Activated CD4-positive, alpha-beta T cell treated with anti-CD3 and anti-CD28 coated beads, Interleukin-2, Interleukin-6, amounts not matched to agents 100 ng/mL and 50 ng/mL, durations not matched to agents 16 hours and 8 hours (primary cell): ENCODE results near the gene ECD.

Experiments
- DNase-seq: peaks from one replicate; pipeline ENCODE4 v3.0.0-alpha.2; 2020

Gene ECD

DNA sequence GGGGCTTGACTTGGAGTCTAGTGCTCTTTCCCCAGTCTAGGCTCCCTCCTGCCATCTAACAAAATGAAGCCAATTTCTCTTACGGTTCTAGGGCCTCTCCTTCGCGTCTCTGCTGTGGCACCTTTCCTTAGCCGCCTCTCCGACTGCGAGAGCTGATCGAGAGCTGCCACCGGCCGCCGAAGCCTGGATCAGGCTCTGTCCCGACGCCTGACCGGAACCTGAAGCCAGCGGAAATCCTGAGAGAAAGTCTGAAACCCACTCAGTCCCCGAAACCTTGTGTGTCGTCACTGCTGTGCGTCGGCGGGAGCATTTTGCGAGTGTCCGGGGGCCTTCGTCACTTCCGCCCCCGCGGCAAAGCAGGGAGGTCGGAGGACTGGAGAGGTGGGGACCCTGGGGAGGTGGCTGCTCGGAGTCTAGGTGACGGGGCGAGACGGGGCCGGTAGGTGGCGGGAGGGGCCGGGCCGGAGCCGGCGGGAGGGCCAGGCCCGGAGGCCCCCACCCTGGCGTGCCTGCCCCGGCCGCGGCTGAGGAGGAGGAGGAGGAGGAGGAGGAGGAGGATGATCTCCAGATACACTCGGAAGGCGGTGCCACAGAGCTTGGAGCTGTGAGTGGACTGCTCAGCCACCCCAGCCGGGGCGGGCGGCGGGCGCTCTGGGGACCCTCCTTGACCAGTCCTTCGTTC lies at the start of gene ECD, which contains the start of gene FAM149B1:
Gene ECD (minus strand): TSS at position 226 of the 682 bp plus-strand sequence. CDS start 4,071 bp downstream, outside the sequence.
Gene FAM149B1 (plus strand): TSS at position 337 of the 682 bp plus-strand sequence. CDS start 221 bp downstream, at position 558.
- peak; percentile 95 for DNase-seq

DNA sequence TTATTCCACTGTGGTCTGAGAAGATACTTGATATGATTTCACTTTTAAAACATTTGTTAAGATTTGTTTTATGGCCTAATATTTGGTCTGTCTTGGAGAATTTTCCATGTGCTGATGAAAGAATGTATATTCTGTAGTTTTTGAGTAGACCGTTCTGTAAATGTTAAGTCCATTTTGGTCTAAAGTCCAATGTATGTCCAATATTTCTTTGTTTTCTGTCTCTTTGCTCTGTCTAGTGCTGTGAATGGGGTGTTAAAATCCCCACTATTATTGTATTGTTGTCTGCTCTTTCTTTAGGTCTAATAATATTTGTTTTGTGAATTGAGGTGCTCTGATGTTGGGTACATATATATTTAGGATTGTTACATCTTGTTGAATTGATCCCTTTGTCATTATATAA lies 47.9 kb upstream of the ECD start:
- no peak for DNase-seq

DNA sequence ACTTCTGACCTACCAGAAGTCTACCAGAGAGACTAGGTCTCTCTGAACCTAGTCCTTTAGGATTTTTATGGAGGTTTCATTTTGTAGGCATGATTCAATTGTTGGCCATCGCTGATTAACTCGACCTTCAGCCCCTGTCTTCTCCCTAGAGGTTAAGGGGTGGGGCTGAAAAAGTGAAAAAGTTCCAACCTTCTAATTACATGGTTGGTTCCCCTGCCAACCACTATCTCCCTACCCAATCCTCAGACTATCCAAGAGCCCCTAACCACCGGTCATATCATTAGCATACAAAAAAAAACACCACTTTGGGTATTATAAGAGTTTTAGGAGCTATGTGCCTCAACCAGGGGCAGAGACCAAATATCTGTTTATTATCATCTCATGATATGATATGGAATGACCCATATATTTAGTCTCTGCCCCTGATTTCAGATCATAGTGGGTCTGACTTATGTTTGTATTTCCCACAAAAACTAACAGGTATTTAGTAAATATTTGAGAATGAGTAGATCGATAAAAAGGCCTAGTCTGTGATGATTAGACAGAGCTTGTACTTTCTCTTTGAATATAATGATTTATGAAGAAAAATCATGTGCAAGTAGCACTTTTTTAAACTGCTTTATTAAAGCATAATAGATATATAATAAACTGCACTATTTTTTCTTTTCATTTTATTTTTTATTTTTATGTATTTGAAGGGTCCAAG lies 43.5 kb upstream of the ECD start:
- DNase-seq: no peak

DNA sequence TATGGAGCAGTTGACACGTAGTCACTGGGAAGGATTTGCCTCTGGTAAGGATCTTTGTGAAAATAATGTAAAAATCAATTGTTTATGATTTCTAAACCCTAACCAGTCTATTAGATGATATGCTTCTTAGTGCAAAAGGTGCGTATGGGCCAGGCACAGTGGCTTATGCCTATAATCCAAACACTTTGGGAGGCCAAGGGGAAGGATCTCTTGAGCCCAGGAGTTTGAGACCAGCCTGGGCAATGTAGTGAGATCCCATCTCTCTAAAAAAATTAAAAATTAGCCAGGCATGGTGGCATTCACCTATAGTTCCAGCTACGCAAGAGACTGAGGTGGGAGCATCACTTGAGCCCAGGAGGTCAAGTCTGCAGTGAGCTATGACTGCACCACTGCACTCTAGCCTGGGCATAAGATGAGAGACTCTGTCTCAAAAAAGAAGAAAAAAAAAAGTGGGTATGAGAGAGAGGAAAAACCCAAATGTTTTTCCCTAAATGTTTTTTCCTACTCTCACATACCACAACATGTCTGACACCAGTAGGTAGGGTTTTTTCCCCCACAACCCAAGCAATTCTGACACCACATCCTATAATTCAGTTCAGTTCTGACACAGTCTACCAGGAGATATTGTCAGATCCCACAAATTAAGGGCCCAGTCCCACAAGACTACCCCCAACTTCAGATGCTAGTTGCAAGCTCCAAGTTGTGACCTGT lies 42.7 kb upstream of the ECD start:
- no peak for DNase-seq

DNA sequence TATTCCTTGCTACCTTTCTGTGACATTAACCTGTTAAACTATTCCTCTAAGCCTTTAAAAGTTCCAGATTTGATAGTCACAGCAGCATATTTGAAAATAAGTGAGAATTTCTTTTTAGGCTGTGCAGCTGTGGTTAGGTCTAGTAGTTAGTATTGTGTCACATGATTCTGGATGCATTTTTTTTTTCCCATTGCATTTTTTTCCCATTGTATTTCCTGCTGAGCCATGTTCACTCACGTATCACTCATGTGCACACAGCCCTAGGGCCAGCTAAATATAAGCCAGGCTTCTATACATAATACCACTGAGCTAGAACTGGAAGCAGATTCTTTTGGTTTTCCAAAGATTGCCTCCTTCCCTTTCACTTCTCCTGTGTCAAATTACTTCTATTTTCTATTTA lies 41.9 kb upstream of the ECD start:
- no peak for DNase-seq

DNA sequence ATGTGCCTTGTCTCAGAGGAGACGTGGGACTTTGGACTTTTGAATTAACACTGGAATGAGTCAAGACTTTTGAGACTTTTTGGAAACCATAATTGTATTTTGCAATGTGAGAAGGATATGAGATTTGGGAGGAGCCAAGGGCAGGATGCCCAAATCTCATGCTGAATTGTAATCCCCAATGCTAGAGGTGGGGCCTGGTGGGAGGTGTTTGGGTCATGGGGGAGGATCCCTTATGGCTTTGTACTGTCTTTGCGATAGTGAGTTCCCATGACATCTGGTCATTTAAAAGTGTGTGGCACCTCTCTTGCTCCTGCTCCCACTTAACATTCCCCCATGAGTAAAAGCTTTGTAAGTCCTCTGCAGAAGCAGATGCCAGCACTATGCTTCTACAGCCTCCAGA lies 40.1 kb upstream of the ECD start:
- no peak for DNase-seq

DNA sequence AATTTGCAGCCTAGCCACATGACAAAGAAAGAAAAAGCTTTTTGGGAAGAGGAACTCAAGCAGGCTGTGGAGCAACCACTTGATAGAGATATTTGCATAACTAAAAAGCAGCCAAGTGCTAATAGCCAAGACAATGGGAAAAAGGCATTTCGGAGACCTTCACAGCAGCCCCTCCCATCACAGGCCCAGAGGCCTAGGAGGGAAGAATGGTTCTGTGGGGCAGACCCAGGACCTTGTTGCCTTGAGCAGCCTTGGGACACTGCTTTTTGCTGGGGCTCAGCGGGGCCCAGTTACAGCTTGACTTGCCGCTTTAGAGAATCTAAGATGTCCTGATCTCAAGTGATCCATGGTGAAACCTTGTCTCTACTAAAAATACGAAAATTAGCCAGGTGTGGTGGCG lies 38.6 kb upstream of the ECD start:
- DNase-seq: no peak

DNA sequence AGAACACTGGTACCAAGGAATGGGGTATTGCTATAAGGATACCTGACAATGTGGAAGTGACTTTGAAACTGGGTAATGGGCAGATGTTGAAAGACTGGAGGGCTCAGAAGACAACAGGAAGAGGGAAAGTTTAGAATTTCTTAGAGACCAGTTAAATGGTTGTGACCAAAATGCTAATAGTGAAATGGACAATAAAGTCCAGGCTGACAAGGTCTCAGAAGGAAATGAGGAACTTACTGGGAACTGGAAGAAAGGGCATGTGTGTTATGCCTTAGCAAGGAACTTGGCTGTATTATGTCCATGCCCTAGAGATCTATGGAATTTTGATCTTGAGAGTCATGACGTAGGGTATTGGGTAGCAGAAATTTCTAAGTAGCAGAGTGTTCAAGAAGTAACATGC lies 38.1 kb upstream of the ECD start:
- DNase-seq: no peak

DNA sequence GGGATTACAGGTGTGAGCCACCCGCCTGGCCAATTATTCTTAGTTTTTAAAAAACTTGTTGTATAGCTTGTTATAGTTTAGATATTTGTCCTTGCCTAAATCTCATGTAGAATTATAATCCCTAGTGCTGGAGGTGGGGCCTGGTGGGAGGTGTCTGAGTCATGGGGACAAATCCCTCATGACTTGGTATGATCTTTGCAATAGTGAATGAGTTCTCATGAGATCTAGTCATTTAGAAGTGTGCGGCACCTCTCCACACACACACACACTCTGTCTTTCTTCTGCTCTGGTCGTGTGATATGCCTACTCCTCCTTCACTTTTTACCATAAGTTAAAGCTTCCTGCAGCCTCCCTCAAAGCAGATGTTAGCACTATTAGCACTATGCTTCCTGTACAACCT lies 37.3 kb upstream of the ECD start:
- no peak for DNase-seq

DNA sequence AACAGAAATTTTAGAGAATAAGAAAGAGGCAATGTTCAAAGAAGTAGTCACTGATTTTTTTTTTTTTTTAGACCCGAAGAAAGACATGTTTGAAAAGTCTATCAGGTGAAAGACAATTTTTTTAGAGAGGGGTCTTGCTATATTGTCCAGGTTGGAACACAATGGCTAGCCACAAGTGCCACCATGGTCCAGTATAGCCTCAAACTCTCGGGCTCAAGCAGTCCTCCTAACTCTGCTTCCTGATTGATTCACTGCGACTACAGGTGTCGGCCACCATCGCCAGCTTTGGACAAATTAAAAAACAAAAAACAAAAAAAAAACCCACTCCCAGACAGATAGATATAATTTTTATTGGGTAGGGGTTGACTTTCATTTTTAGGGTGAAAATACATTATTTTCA lies 22.4 kb upstream of the ECD start:
- DNase-seq: no peak

DNA sequence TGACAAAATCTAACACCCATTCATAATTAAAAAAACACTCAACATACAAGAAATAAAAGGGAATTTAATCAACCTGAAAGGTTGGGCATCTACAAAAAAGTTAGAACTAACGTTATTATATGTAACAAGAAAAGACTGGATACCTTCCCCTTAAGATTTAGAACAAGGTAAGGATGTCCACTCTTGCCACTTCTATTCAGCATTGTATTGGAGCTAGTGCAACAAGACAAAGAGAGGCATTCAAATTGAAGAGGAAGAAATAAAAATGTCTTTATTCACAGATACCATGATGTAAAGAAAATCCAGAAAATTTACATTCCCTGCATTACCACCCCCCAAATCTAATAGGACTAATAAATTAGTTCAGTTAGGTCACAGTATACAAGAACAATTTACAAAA lies 18.5 kb upstream of the ECD start:
- no peak for DNase-seq

DNA sequence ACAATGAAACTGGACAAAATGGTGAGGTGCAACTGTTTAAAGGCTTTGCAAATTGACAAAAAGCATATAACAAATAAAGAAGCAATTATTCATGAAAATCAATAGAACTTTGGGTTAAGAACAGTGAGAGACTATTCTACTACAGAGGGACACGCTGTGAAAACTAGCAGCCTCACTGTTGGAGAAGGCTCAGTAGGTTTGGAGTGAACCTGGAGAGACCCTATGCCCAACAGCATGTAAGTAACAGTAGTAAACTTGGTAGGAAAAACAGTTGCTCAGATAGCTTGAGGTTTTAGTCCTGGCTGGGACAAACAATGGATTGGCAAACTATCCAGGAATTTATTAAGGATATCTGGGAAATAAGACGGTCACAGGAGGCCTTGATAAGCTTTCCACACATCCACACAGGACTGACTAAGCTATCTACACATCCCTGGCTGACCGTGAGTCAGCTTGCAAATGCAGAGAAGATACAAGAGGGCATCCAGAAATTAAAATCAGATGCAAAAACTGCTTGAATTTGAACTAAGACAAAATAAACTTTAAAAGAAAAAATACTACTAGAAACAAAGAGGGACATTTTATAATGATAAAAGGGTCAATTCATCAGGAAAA lies 16.0 kb upstream of the ECD start:
- no peak for DNase-seq

DNA sequence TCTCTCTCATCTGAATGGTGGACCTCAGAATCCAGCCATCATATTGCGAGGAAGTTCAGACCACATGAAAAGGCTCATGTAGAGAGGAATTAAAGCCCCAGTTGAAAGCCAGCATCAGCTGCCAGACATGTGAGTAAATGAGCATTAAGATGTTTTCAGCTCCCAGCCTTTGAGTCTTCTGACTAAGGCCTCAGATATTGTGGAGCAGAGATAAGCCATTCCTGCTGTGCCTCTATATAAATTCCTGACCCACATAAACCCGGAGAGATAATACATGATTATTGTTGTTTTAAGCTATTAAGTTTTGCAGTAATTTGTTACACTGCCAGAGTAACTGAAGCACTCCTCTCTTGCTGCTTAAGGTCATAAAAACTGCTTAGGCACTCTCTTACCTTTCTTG lies 14.8 kb upstream of the ECD start:
- no peak for DNase-seq

DNA sequence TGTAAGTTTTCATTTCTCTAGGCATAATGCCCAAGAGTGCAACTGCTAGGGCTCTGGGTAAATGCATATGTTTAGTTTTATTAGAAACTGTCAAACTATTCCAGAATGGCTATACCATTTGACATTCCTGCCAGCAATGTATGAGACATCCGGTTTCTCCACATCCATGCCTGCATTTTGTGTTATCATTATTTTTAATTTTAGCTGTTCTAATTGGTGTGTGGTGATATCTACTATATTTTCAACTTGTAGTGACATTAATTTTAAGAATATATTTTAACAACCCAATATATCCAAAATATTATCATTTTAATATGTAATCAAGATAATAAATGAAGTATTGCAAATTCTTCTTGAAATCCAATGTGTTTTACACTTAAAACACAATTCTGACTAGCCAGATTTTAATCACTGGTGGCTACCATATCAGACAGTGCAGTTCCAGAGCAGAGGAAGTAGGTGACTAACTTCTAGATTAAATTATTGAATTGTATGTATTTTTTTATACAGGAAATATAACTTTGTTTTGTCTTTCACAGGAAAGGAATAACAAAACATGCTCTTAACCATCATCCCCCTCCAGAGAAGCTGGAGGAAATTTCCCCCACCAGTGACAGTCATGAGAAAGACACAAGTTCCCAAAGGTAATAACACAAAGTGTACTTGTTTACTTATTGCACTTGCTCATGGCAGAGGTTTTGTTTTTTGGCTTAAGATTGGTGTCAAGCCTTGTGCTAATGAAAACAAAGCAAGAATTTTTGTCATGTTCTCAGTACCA lies 6.5 kb upstream of the ECD start:
- DNase-seq: no peak

DNA sequence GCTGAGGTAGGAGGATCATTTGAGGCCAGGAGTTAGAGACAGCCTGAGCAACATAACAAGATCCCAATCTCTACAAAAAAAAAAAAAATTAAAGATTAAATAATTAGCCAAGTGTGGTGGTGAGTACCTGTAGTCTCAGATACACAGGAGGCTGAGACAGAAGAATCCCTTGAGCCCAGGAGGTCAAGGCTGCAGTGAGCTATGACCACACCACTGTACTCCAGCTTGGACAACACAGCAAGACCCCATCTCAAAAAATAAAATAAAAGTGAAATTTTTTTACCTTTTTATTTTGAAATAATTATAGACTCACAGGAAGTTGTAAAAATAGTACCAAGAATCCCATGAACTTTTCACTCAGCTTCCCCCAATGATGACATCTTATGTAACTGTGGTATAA lies 5.1 kb upstream of the ECD start:
- no peak for DNase-seq

DNA sequence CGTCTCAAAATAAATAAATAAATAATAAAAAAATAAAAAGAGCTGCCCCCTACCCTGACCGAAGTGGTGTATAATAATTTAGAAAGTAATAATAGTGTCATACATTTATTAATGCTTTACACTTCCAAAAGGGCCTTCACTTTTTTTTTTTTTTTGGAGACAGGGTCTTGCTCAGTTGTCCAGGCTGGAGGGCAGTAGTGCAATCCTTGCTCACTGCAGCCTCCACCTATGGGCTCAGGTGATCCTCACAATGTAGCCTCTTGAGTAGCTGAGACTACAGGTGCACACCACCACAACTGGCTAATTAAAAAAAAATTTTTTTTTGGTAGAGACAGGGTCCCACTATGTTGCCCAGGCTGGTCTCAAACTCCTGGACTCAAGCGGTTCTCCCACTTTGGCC lies 1.5 kb upstream of the ECD start:
- DNase-seq: no peak

DNA sequence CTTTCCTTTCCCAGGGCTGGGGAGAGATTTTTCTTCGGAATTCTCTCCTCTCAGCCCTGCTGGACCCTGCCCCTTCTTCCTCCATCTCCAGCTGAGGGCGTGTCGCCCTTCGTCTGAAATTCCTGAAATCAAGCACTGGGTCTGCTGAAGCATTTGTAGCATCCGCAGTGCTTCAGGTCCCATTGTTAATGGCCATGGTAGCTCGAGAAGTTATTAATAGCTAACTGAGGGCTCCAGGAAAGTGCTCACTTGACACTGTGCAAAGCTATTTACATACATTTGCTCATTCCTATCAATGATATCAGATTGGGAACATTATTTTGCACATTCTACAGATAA lies 626 bp upstream of the ECD start:
- DNase-seq: no peak

DNA sequence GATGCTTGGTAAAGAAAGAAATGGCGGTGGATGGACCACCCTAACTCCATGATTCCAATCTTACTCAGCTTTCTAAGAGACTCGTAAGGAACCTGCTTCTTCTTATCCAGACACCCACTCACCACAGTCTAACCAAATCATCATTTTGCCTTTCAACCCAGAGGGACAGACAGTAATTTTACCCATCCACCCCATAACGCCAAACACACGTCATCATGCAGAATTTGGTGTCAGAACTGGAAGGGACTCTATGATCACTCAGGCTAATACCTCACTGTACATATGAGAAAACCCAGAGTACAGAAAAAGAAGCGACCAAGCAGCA lies 388 bp downstream of the ECD start:
- DNase-seq: no peak

DNA sequence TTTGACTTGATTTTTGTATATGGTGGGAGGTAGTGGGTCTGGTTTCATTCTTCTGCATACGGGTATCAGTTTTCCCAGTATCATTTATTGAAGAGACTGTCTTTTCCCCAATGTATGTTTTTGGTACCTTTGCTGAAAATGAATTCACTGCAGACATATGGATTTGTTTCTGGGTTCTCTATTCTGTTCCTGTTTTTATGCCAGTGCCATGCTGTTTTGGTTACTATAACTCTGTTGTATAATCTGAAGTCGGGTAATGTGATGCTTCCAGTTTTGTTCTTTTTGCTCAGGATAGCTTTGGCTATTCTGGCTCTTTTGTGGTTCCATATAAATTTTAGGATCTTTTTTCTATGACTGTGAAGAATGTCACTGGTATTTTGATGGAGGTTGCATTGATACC lies 836 bp downstream of the ECD start:
- DNase-seq: no peak

DNA sequence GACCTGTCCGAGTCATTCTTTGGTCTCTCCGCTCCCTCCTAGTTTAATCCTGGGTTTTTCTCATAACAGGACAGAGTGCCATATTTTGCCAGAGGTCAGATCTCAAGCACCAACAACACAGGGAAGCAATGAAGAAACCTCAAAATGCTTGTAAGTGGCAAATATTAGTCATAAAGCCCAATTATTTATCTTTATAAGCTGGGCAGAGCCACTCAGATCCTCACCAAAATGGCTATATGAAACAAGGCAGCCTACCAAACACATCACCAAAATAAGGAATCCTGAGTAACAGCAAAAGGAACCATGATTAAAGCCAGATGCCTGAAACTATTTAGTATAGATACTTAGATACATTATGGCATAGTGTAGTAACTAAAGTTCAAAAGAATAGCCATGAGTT lies 4.7 kb downstream of the ECD start:
- DNase-seq: no peak

DNA sequence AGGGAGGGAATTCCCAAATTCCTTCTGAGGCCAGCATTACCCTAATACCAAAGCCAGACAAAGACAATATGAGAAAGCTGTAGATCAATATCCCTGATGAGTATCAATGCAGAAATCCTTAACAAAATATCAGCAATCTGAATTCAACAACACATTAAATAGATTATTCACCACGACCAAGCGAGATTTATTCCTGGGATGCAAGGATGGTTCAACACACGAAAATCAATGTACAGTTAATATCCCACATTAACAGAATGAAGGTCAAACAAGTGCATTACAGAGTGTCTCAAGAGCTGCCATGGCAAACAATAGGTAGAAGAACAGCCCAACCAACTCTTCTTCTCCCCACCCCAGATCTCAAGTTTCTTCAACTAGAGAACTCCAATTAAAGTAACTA lies 6.1 kb downstream of the ECD start:
- DNase-seq: no peak

DNA sequence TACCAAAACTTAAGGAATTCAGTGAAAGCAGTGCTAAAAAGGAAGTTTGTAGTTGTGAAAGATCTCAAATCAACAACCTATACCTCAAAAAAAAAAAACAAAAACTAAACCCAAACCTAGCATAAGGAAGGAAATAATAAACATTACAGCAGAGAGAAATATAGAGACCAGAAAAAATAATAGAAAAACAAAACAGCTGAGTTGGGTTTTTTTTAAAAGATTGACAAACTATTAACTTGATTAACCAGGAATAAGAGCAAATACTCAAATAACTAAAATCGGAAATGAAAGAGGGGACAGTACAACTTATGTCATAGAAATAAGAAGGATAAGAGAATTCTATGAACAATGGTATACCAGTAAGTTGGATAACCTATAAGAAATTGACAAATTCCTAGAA lies 6.7 kb downstream of the ECD start:
- DNase-seq: no peak

DNA sequence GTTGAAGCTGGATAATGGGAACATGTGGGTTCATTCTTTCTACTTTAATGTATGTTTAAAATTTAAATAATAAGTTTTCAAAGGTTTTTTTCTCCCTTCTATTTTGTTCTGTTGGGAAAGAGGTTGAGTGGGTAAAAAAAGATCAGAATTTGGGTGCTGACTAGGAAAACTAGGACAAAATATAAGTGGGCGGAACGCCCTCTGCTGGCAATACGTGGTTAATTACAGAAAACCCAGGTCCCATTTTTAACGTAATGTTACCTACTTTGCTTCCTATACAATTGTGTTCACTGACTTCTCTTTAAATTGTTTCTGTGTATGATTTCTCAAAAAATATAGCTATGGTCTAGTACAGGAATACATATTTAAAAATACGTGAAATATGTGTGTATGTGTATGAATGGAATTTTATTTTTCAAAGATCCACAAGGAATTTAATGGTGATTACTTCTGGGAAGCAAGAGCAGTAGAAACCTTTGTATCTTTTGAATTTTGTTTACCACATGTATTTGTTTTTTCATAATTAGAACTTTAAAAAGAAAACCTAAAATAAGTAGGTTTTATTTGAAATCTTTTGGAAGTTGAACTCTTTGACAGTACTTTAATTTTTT lies 8.7 kb downstream of the ECD start:
- peak; percentile 67 for DNase-seq
